Ishikawa (cell line): ENCODE data around the gene RCL1.

ENCODE experiments used
- CEBPB ChIP-seq: IDR thresholded peaks from 2 replicates; pipeline ENCODE4 v1.6.1; 2012
- CREB1 ChIP-seq: IDR thresholded peaks from 2 replicates; pipeline ENCODE4 v1.6.1; 2012; ENCODE audit warnings: low read depth
- EGR1 ChIP-seq: IDR thresholded peaks from 2 replicates; pipeline ENCODE4 v1.6.1; 2012
- EP300 ChIP-seq: IDR thresholded peaks from 2 replicates; pipeline ENCODE4 v1.6.1; 2012; ENCODE audit warnings: borderline replicate concordance
- FOXM1 ChIP-seq: IDR thresholded peaks from 2 replicates; pipeline ENCODE4 v1.6.1; 2012; ENCODE audit warnings: low read depth, borderline replicate concordance
- NFIC ChIP-seq: IDR thresholded peaks from 2 replicates; pipeline ENCODE4 v1.6.1; 2012
- RAD21 ChIP-seq: IDR thresholded peaks from 2 replicates; pipeline ENCODE4 v1.6.1; 2012; ENCODE audit warnings: low read depth
- TAF1 ChIP-seq: IDR thresholded peaks from 2 replicates; pipeline ENCODE4 v1.6.1; 2012; ENCODE audit warnings: low read depth, mild to moderate bottlenecking
- TCF12 ChIP-seq: IDR thresholded peaks from 2 replicates; pipeline ENCODE4 v1.6.1; 2012; ENCODE audit warnings: low read depth
- TEAD4 ChIP-seq: IDR thresholded peaks from 2 replicates; pipeline ENCODE4 v1.6.1; 2012
- YY1 ChIP-seq: IDR thresholded peaks from 2 replicates; pipeline ENCODE4 v1.6.1; 2012; ENCODE audit warnings: low read depth
- ZBTB7A ChIP-seq: IDR thresholded peaks from 2 replicates; pipeline ENCODE4 v1.6.1; 2012; ENCODE audit warnings: low read depth
- TF ChIP-seq, protein P1 (sequence below): IDR thresholded peaks from 2 replicates; pipeline ENCODE4 v1.6.1; 2012
- TF ChIP-seq, protein P2 (sequence below): IDR thresholded peaks from 2 replicates; pipeline ENCODE4 v1.6.1; 2012; ENCODE audit warnings: low read depth, mild to moderate bottlenecking
- TF ChIP-seq, protein P3 (sequence below): IDR thresholded peaks from 2 replicates; pipeline ENCODE4 v1.6.1; 2012

Gene RCL1

DNA sequence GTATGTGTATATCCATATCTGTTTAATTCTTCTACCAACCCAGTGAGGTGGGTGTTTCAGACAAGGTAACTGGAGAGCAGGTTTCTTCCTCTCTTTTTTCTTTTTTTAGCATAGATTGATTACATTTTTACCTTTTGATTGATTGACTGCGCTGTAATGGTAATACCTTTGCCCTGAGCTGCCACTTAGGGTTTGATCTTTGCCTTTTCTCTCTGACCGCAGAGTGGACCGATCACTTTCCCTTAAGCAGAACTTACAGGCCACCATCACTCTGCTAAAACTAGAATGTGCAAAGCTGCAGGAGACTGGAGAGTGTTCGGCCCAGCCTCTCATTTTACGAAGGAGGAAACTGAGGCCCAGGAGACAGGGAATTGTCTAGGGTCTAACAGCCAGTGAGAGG lies 38.0 kb downstream of the RCL1 start:
- TF ChIP-seq TEAD4 (no peak), ZBTB7A (no peak), CREB1 (no peak), NFIC (no peak), FOXM1 (no peak), RAD21 (no peak), TAF1 (no peak)

DNA sequence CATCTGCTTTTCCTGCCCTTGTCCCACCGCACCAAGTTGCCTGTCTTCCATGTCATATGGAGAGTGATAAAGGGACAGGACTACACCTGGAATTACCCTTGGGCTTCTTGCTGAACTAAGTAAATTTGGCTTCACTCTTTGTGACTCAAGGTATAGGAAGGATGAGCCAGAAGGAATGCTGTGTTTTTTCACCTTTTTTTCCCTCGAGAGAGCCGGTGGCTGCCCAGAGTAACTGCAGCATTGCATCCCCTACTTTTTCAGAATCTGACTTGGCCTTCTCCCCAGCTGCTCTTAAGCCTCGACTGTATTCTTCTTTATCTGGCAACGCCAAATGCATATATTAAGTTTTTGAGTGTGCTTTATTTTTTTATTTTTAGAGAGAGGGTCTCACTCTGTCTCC lies 38.4 kb downstream of the RCL1 start:
- TF ChIP-seq TCF12 (no peak), ZBTB7A (no peak), FOXM1 (no peak), CREB1 (no peak), TEAD4 (no peak), NFIC (no peak), EGR1 (no peak), TAF1 (no peak), YY1 (no peak), EP300 (no peak), RAD21 (no peak), CEBPB (no peak)
- TF ChIP-seq, protein P1, sequence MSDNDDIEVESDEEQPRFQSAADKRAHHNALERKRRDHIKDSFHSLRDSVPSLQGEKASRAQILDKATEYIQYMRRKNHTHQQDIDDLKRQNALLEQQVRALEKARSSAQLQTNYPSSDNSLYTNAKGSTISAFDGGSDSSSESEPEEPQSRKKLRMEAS: no peak
- TF ChIP-seq, protein P2, sequence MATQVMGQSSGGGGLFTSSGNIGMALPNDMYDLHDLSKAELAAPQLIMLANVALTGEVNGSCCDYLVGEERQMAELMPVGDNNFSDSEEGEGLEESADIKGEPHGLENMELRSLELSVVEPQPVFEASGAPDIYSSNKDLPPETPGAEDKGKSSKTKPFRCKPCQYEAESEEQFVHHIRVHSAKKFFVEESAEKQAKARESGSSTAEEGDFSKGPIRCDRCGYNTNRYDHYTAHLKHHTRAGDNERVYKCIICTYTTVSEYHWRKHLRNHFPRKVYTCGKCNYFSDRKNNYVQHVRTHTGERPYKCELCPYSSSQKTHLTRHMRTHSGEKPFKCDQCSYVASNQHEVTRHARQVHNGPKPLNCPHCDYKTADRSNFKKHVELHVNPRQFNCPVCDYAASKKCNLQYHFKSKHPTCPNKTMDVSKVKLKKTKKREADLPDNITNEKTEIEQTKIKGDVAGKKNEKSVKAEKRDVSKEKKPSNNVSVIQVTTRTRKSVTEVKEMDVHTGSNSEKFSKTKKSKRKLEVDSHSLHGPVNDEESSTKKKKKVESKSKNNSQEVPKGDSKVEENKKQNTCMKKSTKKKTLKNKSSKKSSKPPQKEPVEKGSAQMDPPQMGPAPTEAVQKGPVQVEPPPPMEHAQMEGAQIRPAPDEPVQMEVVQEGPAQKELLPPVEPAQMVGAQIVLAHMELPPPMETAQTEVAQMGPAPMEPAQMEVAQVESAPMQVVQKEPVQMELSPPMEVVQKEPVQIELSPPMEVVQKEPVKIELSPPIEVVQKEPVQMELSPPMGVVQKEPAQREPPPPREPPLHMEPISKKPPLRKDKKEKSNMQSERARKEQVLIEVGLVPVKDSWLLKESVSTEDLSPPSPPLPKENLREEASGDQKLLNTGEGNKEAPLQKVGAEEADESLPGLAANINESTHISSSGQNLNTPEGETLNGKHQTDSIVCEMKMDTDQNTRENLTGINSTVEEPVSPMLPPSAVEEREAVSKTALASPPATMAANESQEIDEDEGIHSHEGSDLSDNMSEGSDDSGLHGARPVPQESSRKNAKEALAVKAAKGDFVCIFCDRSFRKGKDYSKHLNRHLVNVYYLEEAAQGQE: no peak
- TF ChIP-seq, protein P3, sequence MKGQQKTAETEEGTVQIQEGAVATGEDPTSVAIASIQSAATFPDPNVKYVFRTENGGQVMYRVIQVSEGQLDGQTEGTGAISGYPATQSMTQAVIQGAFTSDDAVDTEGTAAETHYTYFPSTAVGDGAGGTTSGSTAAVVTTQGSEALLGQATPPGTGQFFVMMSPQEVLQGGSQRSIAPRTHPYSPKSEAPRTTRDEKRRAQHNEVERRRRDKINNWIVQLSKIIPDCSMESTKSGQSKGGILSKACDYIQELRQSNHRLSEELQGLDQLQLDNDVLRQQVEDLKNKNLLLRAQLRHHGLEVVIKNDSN: no peak

- TF ChIP-seq RAD21 (no peak), CEBPB (no peak), EP300 (no peak), FOXM1 (no peak), ZBTB7A (no peak), YY1 (no peak), TAF1 (no peak)
These were observed 39.2 kb downstream of the RCL1 start for GRCh38 chr9:4831944-4832343.

GRCh38 chr9:4832786-4833579 lies 40.2 kb downstream of the RCL1 start:
- TF ChIP-seq, protein P3: no peak
- TF ChIP-seq RAD21: no peak
- TF ChIP-seq CREB1: no peak
- TF ChIP-seq, protein P1: no peak
- no peak for TF ChIP-seq CEBPB
- no peak for TF ChIP-seq FOXM1

GRCh38 chr9:4833781-4834560 lies 41.2 kb downstream of the RCL1 start:
- TF ChIP-seq, protein P1: no peak
- TF ChIP-seq YY1: no peak
- TF ChIP-seq EP300: no peak
- TF ChIP-seq EGR1: no peak
- TF ChIP-seq TEAD4: no peak
- TF ChIP-seq TAF1: no peak
- TF ChIP-seq, protein P3: no peak
- TF ChIP-seq, protein P2: no peak
- no peak for TF ChIP-seq CREB1
- no peak for TF ChIP-seq NFIC
- no peak for TF ChIP-seq RAD21
- no peak for TF ChIP-seq CEBPB
- no peak for TF ChIP-seq FOXM1
- TF ChIP-seq ZBTB7A: no peak
- no peak for TF ChIP-seq TCF12
